Lower lobe of right lung (tissue), 2 donors: ENCODE results near the gene TRMT1. TPM values are rescaled to one million over a fixed set of nuclear protein-coding genes. Genes with fewer than 3 reads are reported as not detected.

Experiments
- ATAC-seq, 2 donors: fragments of 200-7000 bp; cut with Tn5 transposase; one replicate each; pipeline ENCODE4 v1.9.1; 2020 to 2022; ENCODE audit warnings: mild to moderate bottlenecking in 2 of 2, moderate library complexity in 2 of 2
- DNase-seq: peaks from one replicate; pipeline ENCODE4 v3.0.0-alpha.2; 2020
- H3K27ac ChIP-seq: fragments of 200-600 bp; one replicate; pipeline ENCODE4 v1.8.0; 2022
- H3K27me3 ChIP-seq: fragments of 200-600 bp; one replicate; pipeline ENCODE4 v1.8.0; 2022; ENCODE audit warnings: low read depth
- H3K36me3 ChIP-seq: fragments of 200-600 bp; one replicate; pipeline ENCODE4 v1.8.0; 2022; ENCODE audit warnings: mild to moderate bottlenecking
- H3K4me1 ChIP-seq: fragments of 200-600 bp; one replicate; pipeline ENCODE4 v1.8.0; 2022
- H3K4me3 ChIP-seq: fragments of 200-600 bp; one replicate; pipeline ENCODE4 v1.8.0; 2022; ENCODE audit warnings: mild to moderate bottlenecking
- H3K9me3 ChIP-seq: fragments of 200-600 bp; one replicate; pipeline ENCODE4 v1.8.0; 2022
- intact Hi-C: fragments of 100-400 bp; cut with DNase I; formaldehyde crosslinking; loops from one replicate; pipeline ENCODE4 v1.11.0; 2022
- total RNA-seq: library from RNA; stranded (reverse); fragmentation: NEBNext Ultra II Directional; extraction: Animal tissue kit (Norgen Biotek cat#: 25700); gene quantifications from one replicate; pipeline ENCODE4 v1.2.1, GENCODE V29; 2021
- TF ChIP-seq, protein P1 (sequence below): fragments of 200-600 bp; IDR thresholded peaks from one replicate; pipeline ENCODE4 v1.8.0; 2022; ENCODE audit warnings: antibody characterized with exemption, mild to moderate bottlenecking
- donor health status: DM: no; HTN: yes; CAD: no; lungs with severe emphysema.

TRMT1 gene
- total RNA-seq, 1 donor from 2014 or later, result 29.3 TPM

DNA sequence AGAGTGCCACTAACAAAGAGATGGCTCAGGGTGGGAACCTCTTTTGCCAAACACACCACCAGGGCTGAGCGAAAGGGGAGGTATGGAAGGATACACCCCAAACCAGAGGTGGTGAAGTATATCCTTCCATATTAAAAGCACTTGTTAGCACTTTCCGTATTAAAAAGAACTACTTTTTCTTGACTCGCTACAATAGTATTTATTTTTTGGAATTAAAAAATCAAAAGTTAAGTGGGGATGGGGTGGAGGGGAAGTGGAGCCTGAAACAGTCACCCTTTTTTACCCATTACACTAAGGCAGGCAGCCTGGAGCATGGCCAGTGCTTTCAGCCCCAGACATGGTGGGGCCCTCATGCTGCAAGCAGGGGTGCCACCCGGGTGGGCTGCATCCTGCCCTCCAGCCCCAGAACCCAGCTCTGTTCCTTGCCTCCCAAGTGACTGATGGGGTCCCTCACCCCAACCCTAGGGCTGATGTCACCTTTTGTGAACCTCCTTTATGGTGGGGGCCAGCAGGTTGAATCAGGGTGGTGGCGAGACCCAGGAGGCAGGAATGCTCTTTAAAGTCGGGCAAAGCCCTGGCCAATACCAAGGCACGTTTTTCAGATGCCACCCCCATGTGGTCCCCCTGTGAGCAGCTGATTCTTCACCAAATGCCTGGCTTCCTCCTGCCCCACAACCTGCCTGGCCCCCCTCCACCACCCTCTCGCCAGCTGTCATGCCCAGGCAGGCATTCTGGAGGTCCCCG, 44.9 kb downstream of the TRMT1 start:
- ATAC-seq (no peak), DNase-seq (no peak)
- Histone ChIP-seq H3K36me3 (peaks cover 32% of the 10 kb centered on the region), H3K27me3 (no peaks in the 10 kb centered on the region), H3K4me1 (peaks cover 54% of the 10 kb centered on the region), H3K9me3 (no peaks in the 10 kb centered on the region), H3K4me3 (no peak overlapping the region), H3K27ac (no peak overlapping the region)
- TF ChIP-seq, protein P1, sequence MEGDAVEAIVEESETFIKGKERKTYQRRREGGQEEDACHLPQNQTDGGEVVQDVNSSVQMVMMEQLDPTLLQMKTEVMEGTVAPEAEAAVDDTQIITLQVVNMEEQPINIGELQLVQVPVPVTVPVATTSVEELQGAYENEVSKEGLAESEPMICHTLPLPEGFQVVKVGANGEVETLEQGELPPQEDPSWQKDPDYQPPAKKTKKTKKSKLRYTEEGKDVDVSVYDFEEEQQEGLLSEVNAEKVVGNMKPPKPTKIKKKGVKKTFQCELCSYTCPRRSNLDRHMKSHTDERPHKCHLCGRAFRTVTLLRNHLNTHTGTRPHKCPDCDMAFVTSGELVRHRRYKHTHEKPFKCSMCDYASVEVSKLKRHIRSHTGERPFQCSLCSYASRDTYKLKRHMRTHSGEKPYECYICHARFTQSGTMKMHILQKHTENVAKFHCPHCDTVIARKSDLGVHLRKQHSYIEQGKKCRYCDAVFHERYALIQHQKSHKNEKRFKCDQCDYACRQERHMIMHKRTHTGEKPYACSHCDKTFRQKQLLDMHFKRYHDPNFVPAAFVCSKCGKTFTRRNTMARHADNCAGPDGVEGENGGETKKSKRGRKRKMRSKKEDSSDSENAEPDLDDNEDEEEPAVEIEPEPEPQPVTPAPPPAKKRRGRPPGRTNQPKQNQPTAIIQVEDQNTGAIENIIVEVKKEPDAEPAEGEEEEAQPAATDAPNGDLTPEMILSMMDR, result no peak
- intact Hi-C loops, result no loop called here

DNA sequence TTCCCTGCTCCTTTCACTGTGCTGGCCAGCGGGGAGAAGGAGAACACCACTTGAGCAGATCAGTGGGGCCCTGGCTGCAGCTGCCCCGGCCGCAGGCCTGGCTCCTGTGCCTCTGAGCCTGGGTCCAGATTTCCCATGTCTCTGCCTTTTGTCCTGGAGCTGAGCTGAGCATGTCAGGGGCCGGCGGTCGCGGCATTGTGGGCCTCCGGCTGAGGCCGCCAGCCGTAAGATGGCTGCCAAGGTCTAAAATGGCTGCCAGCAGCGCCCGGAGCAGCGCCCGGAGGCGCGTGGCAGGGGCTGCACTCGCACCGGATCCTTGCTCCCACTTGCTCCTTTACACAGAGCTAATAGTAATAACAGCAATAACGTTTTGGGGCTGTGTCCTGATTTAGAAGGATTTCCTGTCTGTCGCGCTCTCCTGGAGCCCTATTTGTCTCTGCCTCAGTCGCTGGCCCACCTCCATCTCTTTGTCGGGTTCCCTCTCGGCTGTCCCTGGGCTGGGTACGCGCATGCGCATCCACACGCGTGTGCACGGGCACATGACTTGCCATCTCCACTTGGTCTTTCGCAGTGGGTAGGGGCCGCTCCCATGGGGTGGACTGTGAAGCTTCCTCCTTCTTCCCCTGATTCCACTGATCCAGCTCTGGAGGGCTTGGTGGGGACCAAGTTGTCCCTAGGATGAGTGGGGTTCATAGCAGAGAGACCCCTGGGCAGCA, 46.0 kb downstream of the TRMT1 start:
- DNase-seq, result no peak
- peaks cover 55% of the 10 kb centered on the region for H3K4me1 ChIP-seq
- H3K9me3 ChIP-seq, result no peaks in the 10 kb centered on the region
- H3K4me3 ChIP-seq, result no peak overlapping the region
- no peaks in the 10 kb centered on the region for H3K27me3 ChIP-seq
- intact Hi-C loops, result no loop called here
- ATAC-seq, result no peak
- H3K36me3 ChIP-seq, result peaks cover 25% of the 10 kb centered on the region
- TF ChIP-seq, protein P1, result no peak
- H3K27ac ChIP-seq, result no peak overlapping the region

DNA sequence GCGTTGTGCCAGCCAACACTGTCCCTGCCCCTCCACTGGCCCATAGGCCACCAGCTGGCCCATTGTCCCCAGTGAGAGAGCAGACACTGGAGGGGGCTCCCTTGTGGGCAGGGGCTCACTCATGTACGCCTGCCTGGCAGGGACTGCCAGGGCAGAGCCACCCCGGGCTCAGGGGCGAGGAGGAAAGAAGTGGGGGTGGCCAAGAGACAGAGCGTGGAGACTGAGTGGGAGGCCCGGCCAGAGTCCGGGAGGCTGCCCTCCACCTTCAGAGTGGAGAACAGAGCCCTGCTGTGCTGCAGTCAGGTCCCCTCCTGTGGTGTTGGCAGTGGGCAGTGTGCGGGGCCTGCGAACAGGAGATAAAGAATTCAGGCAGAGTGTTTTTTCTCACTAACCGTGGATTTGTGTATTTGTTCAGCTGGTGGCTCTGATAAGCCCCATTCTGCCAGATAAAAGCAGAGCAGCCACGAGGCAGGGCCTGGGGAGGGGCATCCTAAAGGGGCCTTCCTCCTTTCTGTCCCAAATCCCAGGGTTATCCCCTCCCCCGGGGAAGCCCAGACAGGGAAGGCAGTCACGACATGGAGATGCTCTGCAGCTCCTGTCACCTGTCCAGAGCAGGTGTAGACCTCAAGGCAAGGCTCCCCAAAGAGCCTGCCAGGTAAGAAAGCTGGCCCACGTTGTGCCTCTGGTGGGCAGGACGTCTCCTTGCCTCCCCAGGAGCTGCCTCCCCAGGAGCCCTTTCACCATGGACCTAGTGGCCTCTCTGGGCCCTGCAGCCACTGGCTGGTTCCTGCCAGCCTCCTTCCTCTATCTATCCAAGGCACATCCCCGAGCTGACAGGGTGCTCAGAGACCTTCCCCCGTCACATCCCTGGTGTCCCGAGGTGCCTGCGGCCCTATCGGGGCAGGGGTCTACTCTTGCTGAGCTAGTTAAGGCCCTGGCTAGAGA, 46.9 kb downstream of the TRMT1 start:
- H3K27me3 ChIP-seq, result no peaks in the 10 kb centered on the region
- intact Hi-C loops, result no loop called here
- no peaks in the 10 kb centered on the region for H3K9me3 ChIP-seq
- ATAC-seq (no peak), DNase-seq (no peak)
- peaks cover 24% of the 10 kb centered on the region for H3K36me3 ChIP-seq
- peak overlapping the region; percentile 24 for H3K27ac ChIP-seq
- no peak overlapping the region for H3K4me3 ChIP-seq
- TF ChIP-seq, protein P1, result no peak
- H3K4me1 ChIP-seq, result peaks cover 59% of the 10 kb centered on the region

DNA sequence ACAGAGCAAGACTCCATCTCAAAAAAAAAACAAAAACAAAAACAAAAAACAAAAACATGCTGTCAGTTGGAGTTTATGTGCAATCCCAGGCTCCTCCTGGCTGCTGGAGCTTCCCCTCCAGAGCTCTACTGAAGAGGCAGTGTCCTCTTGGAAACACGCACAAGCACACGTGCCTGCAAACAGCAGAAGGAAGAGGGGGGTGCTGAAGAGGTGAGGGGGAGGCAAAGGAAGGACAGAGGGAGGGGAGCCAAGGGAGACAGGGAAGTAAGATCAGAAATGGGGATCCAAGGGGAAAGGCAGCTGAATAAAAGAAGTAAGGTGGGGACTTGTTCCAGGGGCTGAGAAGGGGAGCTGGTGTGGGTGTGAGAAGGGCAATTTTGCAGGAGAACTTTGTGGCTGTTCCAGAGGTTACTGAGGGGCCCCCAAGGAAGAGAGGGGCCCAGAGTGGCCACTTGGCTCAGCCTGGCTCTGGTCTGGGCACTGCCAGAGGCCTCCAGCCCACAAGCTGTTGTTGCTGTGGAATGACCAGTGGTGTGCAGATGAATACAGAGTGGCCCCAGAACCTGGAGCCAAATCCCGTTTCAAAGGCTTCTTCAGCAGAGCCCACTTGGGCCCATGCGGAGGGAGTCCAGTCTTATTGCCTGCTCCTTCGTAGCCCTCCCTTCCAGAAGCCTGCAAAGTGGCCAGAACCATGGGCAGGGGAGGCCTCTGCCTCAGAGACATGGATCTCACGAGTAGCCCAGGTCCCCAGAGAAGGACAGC, 48.3 kb downstream of the TRMT1 start:
- ATAC-seq, result no peak

More for the DNA sequence above, 48.3 kb downstream of the TRMT1 start:
- no peaks in the 10 kb centered on the region for H3K27me3 ChIP-seq
- TF ChIP-seq, protein P1, result no peak
- H3K4me1 ChIP-seq, result peaks cover 72% of the 10 kb centered on the region
- peaks cover 11% of the 10 kb centered on the region for H3K36me3 ChIP-seq
- no peaks in the 10 kb centered on the region for H3K9me3 ChIP-seq
- DNase-seq, result no peak
- no peak overlapping the region for H3K4me3 ChIP-seq
- intact Hi-C loops, result no loop called here
- H3K27ac ChIP-seq, result peak overlapping the region; percentile 18
